CD4-positive, alpha-beta T cell treated with Interleukin-6 at 100 ng/mL for 8 hours (primary cell): Measurements from ENCODE around the gene ETNK1.

Source experiments
- DNase-seq: peaks from one replicate; pipeline ENCODE4 v3.0.0-alpha.2; 2020; ENCODE audit warnings: mixed read lengths, low spot score

Gene ETNK1

GRCh38 chr12:22635812-22636211, 10.8 kb downstream of the ETNK1 start:
- no peak for DNase-seq

GRCh38 chr12:22640851-22641250, 15.9 kb downstream of the ETNK1 start:
- DNase-seq: no peak

- DNase-seq: no peak
These were observed 16.5 kb downstream of the ETNK1 start for GRCh38 chr12:22641353-22642053.

GRCh38 chr12:22648668-22649067, 23.7 kb downstream of the ETNK1 start:
- no peak for DNase-seq

GRCh38 chr12:22653075-22653474, 28.1 kb downstream of the ETNK1 start:
- no peak for DNase-seq

- no peak for DNase-seq
These were observed 28.8 kb downstream of the ETNK1 start for GRCh38 chr12:22653791-22654190.

- DNase-seq: no peak
These were observed 31.4 kb downstream of the ETNK1 start for GRCh38 chr12:22656376-22656775.

- no peak for DNase-seq
These were observed 31.9 kb downstream of the ETNK1 start for GRCh38 chr12:22656831-22657230.

- DNase-seq: no peak
These were observed 32.6 kb downstream of the ETNK1 start for GRCh38 chr12:22657538-22657937.

GRCh38 chr12:22658214-22658613, 33.2 kb downstream of the ETNK1 start:
- DNase-seq: no peak

GRCh38 chr12:22662356-22662755, 37.4 kb downstream of the ETNK1 start:
- DNase-seq: no peak

- DNase-seq: no peak
These were observed 40.5 kb downstream of the ETNK1 start for GRCh38 chr12:22665476-22665875.

GRCh38 chr12:22667122-22667521, 42.2 kb downstream of the ETNK1 start:
- no peak for DNase-seq

- DNase-seq: no peak
These were observed 43.5 kb downstream of the ETNK1 start for GRCh38 chr12:22668441-22668840.

GRCh38 chr12:22670762-22671161, 45.8 kb downstream of the ETNK1 start:
- no peak for DNase-seq

- DNase-seq: no peak
These were observed 48.0 kb downstream of the ETNK1 start for GRCh38 chr12:22672951-22673350.

- DNase-seq: no peak
These were observed 53.0 kb downstream of the ETNK1 start for GRCh38 chr12:22677781-22678574.

GRCh38 chr12:22682663-22683062, 57.7 kb downstream of the ETNK1 start:
- no peak for DNase-seq

GRCh38 chr12:22683131-22683530, 58.2 kb downstream of the ETNK1 start:
- no peak for DNase-seq

- DNase-seq: peak; percentile 5
These were observed 59.5 kb downstream of the ETNK1 start for GRCh38 chr12:22684140-22685118.

GRCh38 chr12:22686193-22686592, 61.2 kb downstream of the ETNK1 start:
- DNase-seq: no peak

GRCh38 chr12:22687361-22688076, 62.5 kb downstream of the ETNK1 start:
- no peak for DNase-seq
